ENCODE data around the gene VPS4A. TPM values are rescaled to one million over a fixed set of nuclear protein-coding genes. Genes with fewer than 3 reads are reported as not detected.
"Not testable (repeated sequence)": the region's sequence is repeated elsewhere in the genome, so short reads cannot be mapped to it uniquely, and the experiment has no call there.

Gene VPS4A
- total RNA-seq, 2 donors from 2014 or later: 44.8 to 46.1 TPM

GRCh38 chr16:69277413-69277812, 33.7 kb upstream of the VPS4A start:
- no peak for DNase-seq (ENCODE audit: low spot score)
- intact Hi-C loops (cut with DNase I): no loop called here

GRCh38 chr16:69283851-69284250, 27.3 kb upstream of the VPS4A start:
- no peak for DNase-seq (ENCODE audit: low spot score)
- no peak for TF ChIP-seq POLR2AphosphoS5 (IDR thresholded peaks at IDR 0.05)
- TF ChIP-seq CTCF (IDR thresholded peaks at IDR 0.05): no peak
- no peak for TF ChIP-seq POLR2A (IDR thresholded peaks at IDR 0.05)
- Histone ChIP-seq H3K27me3 (replicated peaks; ENCODE audit: insufficient read depth) (no peaks in the 10 kb centered on the region), H3K4me3 (no peak overlapping the region), H3K27ac (no peak overlapping the region), H3K4me1 (replicated peaks) (no peaks in the 10 kb centered on the region), H3K36me3 (no peaks in the 10 kb centered on the region), H3K9me3 (no peaks in the 10 kb centered on the region)
- 83% methylated on average over 4 of the region's 4 CpGs for WGBS
- intact Hi-C loops (cut with DNase I): no loop called here

More at GRCh38 chr16:69277413-69277812, 33.7 kb upstream of the VPS4A start:
- Histone ChIP-seq H3K27me3 (replicated peaks; ENCODE audit: insufficient read depth) (no peaks in the 10 kb centered on the region), H3K4me1 (replicated peaks) (no peaks in the 10 kb centered on the region), H3K36me3 (no peaks in the 10 kb centered on the region), H3K9me3 (no peaks in the 10 kb centered on the region), H3K27ac (no peak overlapping the region), H3K4me3 (no peak overlapping the region)
- TF ChIP-seq CTCF (IDR thresholded peaks at IDR 0.05) (no peak), POLR2AphosphoS5 (IDR thresholded peaks at IDR 0.05) (no peak), POLR2A (IDR thresholded peaks at IDR 0.05) (no peak)
- 45% methylated on average over 1 of the region's 1 CpG for WGBS

- 51% methylated on average over 4 of the region's 4 CpGs for WGBS
- intact Hi-C loops (cut with DNase I): no loop called here
- H3K4me1 ChIP-seq (replicated peaks): no peaks in the 10 kb centered on the region
- no peaks in the 10 kb centered on the region for H3K9me3 ChIP-seq
- no peaks in the 10 kb centered on the region for H3K36me3 ChIP-seq
- H3K27ac ChIP-seq: no peak overlapping the region
- DNase-seq (ENCODE audit: low spot score): no peak
- no peak for TF ChIP-seq CTCF (IDR thresholded peaks at IDR 0.05)
- no peak for TF ChIP-seq POLR2AphosphoS5 (IDR thresholded peaks at IDR 0.05)
- TF ChIP-seq POLR2A (IDR thresholded peaks at IDR 0.05): no peak
- no peaks in the 10 kb centered on the region for H3K27me3 ChIP-seq (replicated peaks; ENCODE audit: insufficient read depth)
- no peak overlapping the region for H3K4me3 ChIP-seq
Observed at GRCh38 chr16:69285240-69285639, 25.9 kb upstream of the VPS4A start.

- no peaks in the 10 kb centered on the region for H3K36me3 ChIP-seq
- H3K27ac ChIP-seq: no peak overlapping the region
- intact Hi-C loops (cut with DNase I): loop anchor here (1.0 kb wide), 1 partner anchor 137 kb away; no protein-coding TSS in a partner anchor
- no peaks in the 10 kb centered on the region for H3K4me1 ChIP-seq (replicated peaks)
- H3K9me3 ChIP-seq: no peaks in the 10 kb centered on the region
- 69% methylated on average over 13 of the region's 13 CpGs for WGBS
- no peak for TF ChIP-seq POLR2A (IDR thresholded peaks at IDR 0.05)
- TF ChIP-seq POLR2AphosphoS5 (IDR thresholded peaks at IDR 0.05): no peak
- peak; percentile 49 to 85 (median 74) for TF ChIP-seq CTCF (IDR thresholded peaks at IDR 0.05)
- H3K27me3 ChIP-seq (replicated peaks; ENCODE audit: insufficient read depth): no peaks in the 10 kb centered on the region
- no peak overlapping the region for H3K4me3 ChIP-seq
- peak; percentile 67 for DNase-seq (ENCODE audit: low spot score)
Observed at GRCh38 chr16:69286941-69287713, 24.0 kb upstream of the VPS4A start.

- WGBS: 90% methylated on average over 9 of the region's 9 CpGs
- H3K27ac ChIP-seq; H3K4me1 ChIP-seq (replicated peaks); DNase-seq (ENCODE audit: low spot score); H3K4me3 ChIP-seq; H3K36me3 ChIP-seq; intact Hi-C loops (cut with DNase I); H3K9me3 ChIP-seq; H3K27me3 ChIP-seq (replicated peaks; ENCODE audit: insufficient read depth): not testable (repeated sequence)
Observed at GRCh38 chr16:69291657-69292056, 19.5 kb upstream of the VPS4A start.

Data from prostate gland (tissue), 2 donors.